ENCODE results near the gene HRK. TPM values are rescaled to one million over a fixed set of nuclear protein-coding genes. Genes with fewer than 3 reads are reported as not detected.
A peak's percentile ranks its signal among the peaks of the same experiment; 100 is the strongest.

HRK gene
- total RNA-seq, 2 donors from 2014 or later: 0.19 to 0.52 TPM

DNA sequence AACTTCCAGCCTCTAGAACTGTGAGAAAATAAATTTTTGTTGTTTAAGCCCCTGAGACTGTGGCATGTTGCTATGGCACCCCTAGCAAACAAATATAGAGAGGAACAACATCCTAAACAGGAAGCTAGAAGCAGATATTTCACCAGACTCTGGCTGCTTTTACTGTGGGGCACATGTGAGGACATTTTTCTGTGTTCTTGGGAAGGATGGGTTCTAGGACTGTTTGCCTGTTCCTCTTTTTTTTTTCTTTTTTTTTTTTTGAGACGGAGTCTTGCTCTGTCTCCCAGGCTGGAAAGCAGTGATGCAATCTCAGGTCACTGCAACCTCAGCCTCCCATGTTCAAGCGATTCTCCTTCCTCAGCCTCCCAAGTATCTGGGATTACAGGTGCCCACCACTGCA, 4.2 kb upstream of the HRK start:
- no peak for DNase-seq
- H3K27me3 ChIP-seq: peaks cover 29% of the 10 kb centered on the region
- no peak overlapping the region for H3K27ac ChIP-seq
- peaks cover 8% of the 10 kb centered on the region for H3K4me1 ChIP-seq
- no peak for TF ChIP-seq CTCF (IDR thresholded peaks at IDR 0.05)
- intact Hi-C loops (cut with DNase I): no loop called here
- H3K4me3 ChIP-seq: no peak overlapping the region
- no peak overlapping the region for H3K9ac ChIP-seq (ENCODE audit: low read depth in 2 of 2, low read length in 2 of 2)
- no peaks in the 10 kb centered on the region for H3K36me3 ChIP-seq
- no peaks in the 10 kb centered on the region for H3K9me3 ChIP-seq

DNA sequence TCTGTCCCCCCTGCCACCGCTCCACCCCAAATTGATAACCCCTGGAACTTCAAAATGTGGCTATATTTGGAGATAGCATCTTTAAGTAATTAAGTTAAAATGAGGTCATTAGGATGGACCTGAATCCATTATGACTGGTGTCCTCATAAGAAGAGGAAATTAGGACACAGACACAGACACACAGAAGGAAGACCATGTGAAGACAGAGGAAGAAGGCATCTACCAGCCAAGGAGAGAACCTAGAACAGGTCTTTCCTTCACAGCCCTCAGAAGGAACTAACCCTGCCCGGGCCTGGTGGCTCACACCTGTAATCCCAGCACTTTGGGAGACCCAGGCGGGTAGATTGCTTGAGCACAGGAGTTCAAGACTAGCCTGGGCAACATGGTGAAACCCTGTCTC, 3.6 kb upstream of the HRK start:
- no peaks in the 10 kb centered on the region for H3K36me3 ChIP-seq
- peaks cover 8% of the 10 kb centered on the region for H3K4me1 ChIP-seq
- peaks cover 35% of the 10 kb centered on the region for H3K27me3 ChIP-seq
- H3K4me3 ChIP-seq: no peak overlapping the region
- H3K9me3 ChIP-seq: no peaks in the 10 kb centered on the region
- no peak overlapping the region for H3K9ac ChIP-seq (ENCODE audit: low read depth in 2 of 2, low read length in 2 of 2)
- TF ChIP-seq CTCF (IDR thresholded peaks at IDR 0.05): no peak
- no peak for DNase-seq
- H3K27ac ChIP-seq: no peak overlapping the region
- intact Hi-C loops (cut with DNase I): no loop called here

GRCh38 chr12:116882742-116883141, 1.5 kb upstream of the HRK start:
- TF ChIP-seq CTCF (IDR thresholded peaks at IDR 0.05): no peak
- Histone ChIP-seq H3K9me3 (no peaks in the 10 kb centered on the region), H3K27me3 (peaks cover 47% of the 10 kb centered on the region), H3K4me1 (peaks cover 12% of the 10 kb centered on the region), H3K4me3 (no peak overlapping the region), H3K36me3 (no peaks in the 10 kb centered on the region), H3K9ac (ENCODE audit: low read depth in 2 of 2, low read length in 2 of 2) (no peak overlapping the region), H3K27ac (no peak overlapping the region)
- no peak for DNase-seq
- intact Hi-C loops (cut with DNase I): no loop called here

- Histone ChIP-seq H3K27ac (no peak overlapping the region), H3K36me3 (no peaks in the 10 kb centered on the region), H3K9me3 (no peaks in the 10 kb centered on the region), H3K4me1 (peaks cover 12% of the 10 kb centered on the region), H3K27me3 (peaks cover 47% of the 10 kb centered on the region), H3K9ac (ENCODE audit: low read depth in 2 of 2, low read length in 2 of 2) (no peak overlapping the region), H3K4me3 (peak overlapping the region; percentile 17)
- no peak for DNase-seq
- intact Hi-C loops (cut with DNase I): no loop called here
- no peak for TF ChIP-seq CTCF (IDR thresholded peaks at IDR 0.05)
Measured at GRCh38 chr12:116881877-116882507, 751 bp upstream of the HRK start.

DNA sequence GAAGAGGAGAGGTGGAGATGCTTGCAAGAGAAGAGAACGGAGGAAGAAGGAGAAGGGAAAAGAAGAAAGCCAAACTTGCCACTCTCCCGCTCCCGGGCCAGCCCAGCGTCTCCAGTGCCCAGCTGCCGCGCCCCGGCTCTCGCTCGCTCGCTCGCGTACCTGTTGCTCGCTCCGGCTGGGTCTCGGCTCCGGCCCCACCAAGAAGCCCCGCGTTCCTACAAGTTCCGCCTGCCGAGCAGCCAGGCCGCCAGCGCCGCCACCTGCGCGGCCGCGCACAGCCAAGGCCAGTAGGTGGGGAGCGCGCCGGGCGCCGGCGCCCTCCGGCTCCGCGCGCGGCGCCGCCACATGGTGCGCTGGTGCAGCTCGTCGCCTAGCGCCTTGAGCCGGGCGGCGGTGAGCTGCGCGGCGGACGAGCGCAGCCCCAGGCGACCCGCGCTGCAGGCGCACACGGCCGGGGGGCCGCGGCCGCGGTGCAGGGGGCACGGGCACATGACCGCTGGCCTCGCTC, 370 bp downstream of the HRK start:
- H3K36me3 ChIP-seq: no peaks in the 10 kb centered on the region

More for the DNA sequence above, 370 bp downstream of the HRK start:
- Histone ChIP-seq H3K9me3 (no peaks in the 10 kb centered on the region), H3K4me1 (peaks cover 12% of the 10 kb centered on the region), H3K9ac (ENCODE audit: low read depth in 2 of 2, low read length in 2 of 2) (no peak overlapping the region), H3K4me3 (peak overlapping the region; percentile 13), H3K27ac (no peak overlapping the region), H3K27me3 (peaks cover 52% of the 10 kb centered on the region)
- intact Hi-C loops (cut with DNase I): no loop called here
- no peak for TF ChIP-seq CTCF (IDR thresholded peaks at IDR 0.05)
- DNase-seq: peak; percentile 38
